Measurements from ENCODE around the gene CX3CL1. TPM values are rescaled to one million over a fixed set of nuclear protein-coding genes. Genes with fewer than 3 reads are reported as not detected.

CX3CL1 gene
- polyA plus RNA-seq, 4 donors, result 0.67 to 25.4 (median 9.7) TPM

GRCh38 chr16:57409870-57410587, 37.7 kb downstream of the CX3CL1 start:
- 61 to 74% (median 61%) methylated on average over 14 of the region's 14 CpGs for WGBS, 3 donors
- Histone ChIP-seq H3K4me1 (ENCODE audit: control insufficient read depth in 3 of 3, insufficient read depth in 2 of 3, low read depth in 1 of 3, low read length in 2 of 3) (no peaks in the 10 kb centered on the region), H3K36me3 (ENCODE audit: control insufficient read depth in 3 of 3, insufficient read depth in 2 of 3, low read depth in 1 of 3, low read length in 3 of 3) (no peaks in the 10 kb centered on the region), H3K9me3 (ENCODE audit: control insufficient read depth in 2 of 2, insufficient read depth in 1 of 2, low read depth in 1 of 2, low read length in 1 of 2) (no peaks in the 10 kb centered on the region), H3K27ac (ENCODE audit: low read depth in 1 of 3, low read length in 2 of 3) (no peak overlapping the region), H3K4me3 (ENCODE audit: low read depth in 1 of 3, low read length in 3 of 3) (no peak overlapping the region), H3K27me3 (ENCODE audit: control insufficient read depth in 3 of 3, insufficient read depth in 3 of 3, low read length in 3 of 3) (no peaks in the 10 kb centered on the region)
- FAIRE-seq (no peak), DNase-seq (no peak)

GRCh38 chr16:57411362-57411976, 39.2 kb downstream of the CX3CL1 start:
- no peak for FAIRE-seq
- Histone ChIP-seq H3K36me3 (ENCODE audit: control insufficient read depth in 3 of 3, insufficient read depth in 2 of 3, low read depth in 1 of 3, low read length in 3 of 3) (no peaks in the 10 kb centered on the region), H3K27ac (ENCODE audit: low read depth in 1 of 3, low read length in 2 of 3) (no peak overlapping the region)

GRCh38 chr16:57412584-57412983, 40.3 kb downstream of the CX3CL1 start:
- Histone ChIP-seq H3K9me3 (ENCODE audit: control insufficient read depth in 2 of 2, insufficient read depth in 1 of 2, low read depth in 1 of 2, low read length in 1 of 2) (no peaks in the 10 kb centered on the region), H3K4me1 (ENCODE audit: control insufficient read depth in 3 of 3, insufficient read depth in 2 of 3, low read depth in 1 of 3, low read length in 2 of 3) (peaks cover 0 to 13% (median 0%) of the 10 kb centered on the region in 3 donors), H3K36me3 (ENCODE audit: control insufficient read depth in 3 of 3, insufficient read depth in 2 of 3, low read depth in 1 of 3, low read length in 3 of 3) (no peaks in the 10 kb centered on the region), H3K27ac (ENCODE audit: low read depth in 1 of 3, low read length in 2 of 3) (no peak overlapping the region), H3K4me3 (ENCODE audit: low read depth in 1 of 3, low read length in 3 of 3) (no peak overlapping the region), H3K27me3 (ENCODE audit: control insufficient read depth in 3 of 3, insufficient read depth in 3 of 3, low read length in 3 of 3) (no peaks in the 10 kb centered on the region)
- FAIRE-seq (no peak), DNase-seq (no peak)
- 88 to 92% (median 90%) methylated on average over 9 of the region's 9 CpGs for WGBS, 3 donors

More at GRCh38 chr16:57411362-57411976, 39.2 kb downstream of the CX3CL1 start:
- WGBS, 3 donors, result 61 to 71% (median 68%) methylated on average over 12 of the region's 12 CpGs
- no peaks in the 10 kb centered on the region for H3K27me3 ChIP-seq (ENCODE audit: control insufficient read depth in 3 of 3, insufficient read depth in 3 of 3, low read length in 3 of 3)
- H3K4me1 ChIP-seq (ENCODE audit: control insufficient read depth in 3 of 3, insufficient read depth in 2 of 3, low read depth in 1 of 3, low read length in 2 of 3), result peaks cover 0 to 3% (median 0%) of the 10 kb centered on the region in 3 donors
- no peak for DNase-seq
- no peaks in the 10 kb centered on the region for H3K9me3 ChIP-seq (ENCODE audit: control insufficient read depth in 2 of 2, insufficient read depth in 1 of 2, low read depth in 1 of 2, low read length in 1 of 2)
- no peak overlapping the region for H3K4me3 ChIP-seq (ENCODE audit: low read depth in 1 of 3, low read length in 3 of 3)

- no peak for DNase-seq
Measured at GRCh38 chr16:57413301-57413730, 41.0 kb downstream of the CX3CL1 start.

GRCh38 chr16:57413733-57414132, 41.4 kb downstream of the CX3CL1 start:
- no peaks in the 10 kb centered on the region for H3K27me3 ChIP-seq (ENCODE audit: control insufficient read depth in 3 of 3, insufficient read depth in 3 of 3, low read length in 3 of 3)
- H3K36me3 ChIP-seq (ENCODE audit: control insufficient read depth in 3 of 3, insufficient read depth in 2 of 3, low read depth in 1 of 3, low read length in 3 of 3), result no peaks in the 10 kb centered on the region
- no peak overlapping the region for H3K27ac ChIP-seq (ENCODE audit: low read depth in 1 of 3, low read length in 2 of 3)
- 45 to 66% (median 46%) methylated on average over 7 of the region's 7 CpGs for WGBS, 3 donors
- no peaks in the 10 kb centered on the region for H3K9me3 ChIP-seq (ENCODE audit: control insufficient read depth in 2 of 2, insufficient read depth in 1 of 2, low read depth in 1 of 2, low read length in 1 of 2)
- no peak overlapping the region for H3K4me3 ChIP-seq (ENCODE audit: low read depth in 1 of 3, low read length in 3 of 3)
- FAIRE-seq (no peak), DNase-seq (no peak)
- peaks cover 0 to 20% (median 0%) of the 10 kb centered on the region in 3 donors for H3K4me1 ChIP-seq (ENCODE audit: control insufficient read depth in 3 of 3, insufficient read depth in 2 of 3, low read depth in 1 of 3, low read length in 2 of 3)

More at GRCh38 chr16:57413301-57413730, 41.0 kb downstream of the CX3CL1 start:
- 81 to 89% (median 85%) methylated on average over 5 of the region's 5 CpGs for WGBS, 3 donors
- no peak overlapping the region for H3K27ac ChIP-seq (ENCODE audit: low read depth in 1 of 3, low read length in 2 of 3)
- H3K4me1 ChIP-seq (ENCODE audit: control insufficient read depth in 3 of 3, insufficient read depth in 2 of 3, low read depth in 1 of 3, low read length in 2 of 3), result peaks cover 0 to 17% (median 0%) of the 10 kb centered on the region in 3 donors
- FAIRE-seq, result no peak
- no peaks in the 10 kb centered on the region for H3K36me3 ChIP-seq (ENCODE audit: control insufficient read depth in 3 of 3, insufficient read depth in 2 of 3, low read depth in 1 of 3, low read length in 3 of 3)
- H3K4me3 ChIP-seq (ENCODE audit: low read depth in 1 of 3, low read length in 3 of 3), result no peak overlapping the region
- no peaks in the 10 kb centered on the region for H3K9me3 ChIP-seq (ENCODE audit: control insufficient read depth in 2 of 2, insufficient read depth in 1 of 2, low read depth in 1 of 2, low read length in 1 of 2)
- H3K27me3 ChIP-seq (ENCODE audit: control insufficient read depth in 3 of 3, insufficient read depth in 3 of 3, low read length in 3 of 3), result no peaks in the 10 kb centered on the region

GRCh38 chr16:57416084-57416483, 43.8 kb downstream of the CX3CL1 start:
- Histone ChIP-seq H3K4me3 (ENCODE audit: low read depth in 1 of 3, low read length in 3 of 3) (no peak overlapping the region), H3K9me3 (ENCODE audit: control insufficient read depth in 2 of 2, insufficient read depth in 1 of 2, low read depth in 1 of 2, low read length in 1 of 2) (no peaks in the 10 kb centered on the region), H3K27me3 (ENCODE audit: control insufficient read depth in 3 of 3, insufficient read depth in 3 of 3, low read length in 3 of 3) (no peaks in the 10 kb centered on the region), H3K4me1 (ENCODE audit: control insufficient read depth in 3 of 3, insufficient read depth in 2 of 3, low read depth in 1 of 3, low read length in 2 of 3) (peaks cover 0 to 21% (median 0%) of the 10 kb centered on the region in 3 donors), H3K27ac (ENCODE audit: low read depth in 1 of 3, low read length in 2 of 3) (no peak overlapping the region), H3K36me3 (ENCODE audit: control insufficient read depth in 3 of 3, insufficient read depth in 2 of 3, low read depth in 1 of 3, low read length in 3 of 3) (no peaks in the 10 kb centered on the region)
- 81 to 84% (median 82%) methylated on average over 16 of the region's 16 CpGs for WGBS, 3 donors
- no peak for DNase-seq
- FAIRE-seq, result no peak

- H3K4me1 ChIP-seq (ENCODE audit: control insufficient read depth in 3 of 3, insufficient read depth in 2 of 3, low read depth in 1 of 3, low read length in 2 of 3), result peaks cover 0 to 24% (median 0%) of the 10 kb centered on the region in 3 donors
- H3K36me3 ChIP-seq (ENCODE audit: control insufficient read depth in 3 of 3, insufficient read depth in 2 of 3, low read depth in 1 of 3, low read length in 3 of 3), result no peaks in the 10 kb centered on the region
- no peak overlapping the region for H3K27ac ChIP-seq (ENCODE audit: low read depth in 1 of 3, low read length in 2 of 3)
- H3K4me3 ChIP-seq (ENCODE audit: low read depth in 1 of 3, low read length in 3 of 3), result no peak overlapping the region
- DNase-seq, result no peak
- 80 to 87% (median 83%) methylated on average over 6 of the region's 6 CpGs for WGBS, 3 donors
- no peaks in the 10 kb centered on the region for H3K27me3 ChIP-seq (ENCODE audit: control insufficient read depth in 3 of 3, insufficient read depth in 3 of 3, low read length in 3 of 3)
- no peak for FAIRE-seq
- H3K9me3 ChIP-seq (ENCODE audit: control insufficient read depth in 2 of 2, insufficient read depth in 1 of 2, low read depth in 1 of 2, low read length in 1 of 2), result no peaks in the 10 kb centered on the region
Measured at GRCh38 chr16:57419506-57419905, 47.2 kb downstream of the CX3CL1 start.

GRCh38 chr16:57422026-57422944, 50.0 kb downstream of the CX3CL1 start:
- Histone ChIP-seq H3K27ac (ENCODE audit: low read depth in 1 of 3, low read length in 2 of 3) (no peak overlapping the region), H3K36me3 (ENCODE audit: control insufficient read depth in 3 of 3, insufficient read depth in 2 of 3, low read depth in 1 of 3, low read length in 3 of 3) (peaks cover 0 to 11% (median 0%) of the 10 kb centered on the region in 3 donors), H3K27me3 (ENCODE audit: control insufficient read depth in 3 of 3, insufficient read depth in 3 of 3, low read length in 3 of 3) (no peaks in the 10 kb centered on the region), H3K9me3 (ENCODE audit: control insufficient read depth in 2 of 2, insufficient read depth in 1 of 2, low read depth in 1 of 2, low read length in 1 of 2) (no peaks in the 10 kb centered on the region), H3K4me3 (ENCODE audit: low read depth in 1 of 3, low read length in 3 of 3) (no peak overlapping the region), H3K4me1 (ENCODE audit: control insufficient read depth in 3 of 3, insufficient read depth in 2 of 3, low read depth in 1 of 3, low read length in 2 of 3) (peaks cover 0 to 12% (median 0%) of the 10 kb centered on the region in 3 donors)
- WGBS, 3 donors, result 35 to 42% (median 41%) methylated on average over 10 of the region's 10 CpGs
- FAIRE-seq (no peak), DNase-seq (peak; percentile 40 to 64)
